HG03571 (cell line): Measurements from ENCODE around the gene PAPOLB.

Experiments
- ATAC-seq: cut with Tn5 transposase; IDR thresholded peaks from one replicate; pipeline ENCODE4 v1.9.1; 2021; ENCODE audit not compliant: unreplicated experiment

Gene PAPOLB

DNA sequence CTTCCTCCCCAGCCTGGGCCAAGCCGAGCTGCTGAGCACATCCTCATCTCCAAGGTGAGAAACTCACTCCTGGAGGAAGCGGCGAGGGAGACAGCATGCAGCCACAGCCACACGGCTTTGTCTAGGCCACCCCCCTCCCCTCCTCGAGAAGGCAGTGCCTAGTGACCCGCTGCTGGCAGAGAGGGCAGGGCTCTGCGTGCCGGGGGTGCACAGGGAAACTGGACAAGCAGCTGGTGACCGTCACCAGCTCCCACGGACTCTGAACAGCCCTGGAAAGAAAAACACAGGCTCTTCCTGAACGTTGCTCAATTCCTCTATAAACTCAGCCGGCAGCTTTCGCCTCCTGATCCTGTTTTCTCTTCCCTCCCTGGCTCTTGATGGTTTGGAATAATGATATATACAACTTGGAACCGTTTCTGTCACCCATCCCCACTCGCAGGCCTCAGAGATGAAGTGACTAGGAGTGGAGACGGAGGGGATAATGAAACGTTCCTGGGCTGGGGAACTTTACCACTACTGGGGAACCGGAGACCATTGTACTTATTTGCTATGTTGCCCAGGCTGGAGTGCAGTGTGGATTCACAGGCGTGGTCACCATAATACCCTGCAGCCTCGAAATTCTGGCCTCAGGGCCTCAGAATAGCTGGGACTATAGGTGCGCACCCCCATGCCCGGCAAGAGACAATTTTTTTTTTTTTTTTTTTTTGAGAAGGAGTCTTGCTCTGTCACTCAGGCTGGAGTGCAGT, 19.3 kb downstream of the PAPOLB start:
- ATAC-seq = no peak

DNA sequence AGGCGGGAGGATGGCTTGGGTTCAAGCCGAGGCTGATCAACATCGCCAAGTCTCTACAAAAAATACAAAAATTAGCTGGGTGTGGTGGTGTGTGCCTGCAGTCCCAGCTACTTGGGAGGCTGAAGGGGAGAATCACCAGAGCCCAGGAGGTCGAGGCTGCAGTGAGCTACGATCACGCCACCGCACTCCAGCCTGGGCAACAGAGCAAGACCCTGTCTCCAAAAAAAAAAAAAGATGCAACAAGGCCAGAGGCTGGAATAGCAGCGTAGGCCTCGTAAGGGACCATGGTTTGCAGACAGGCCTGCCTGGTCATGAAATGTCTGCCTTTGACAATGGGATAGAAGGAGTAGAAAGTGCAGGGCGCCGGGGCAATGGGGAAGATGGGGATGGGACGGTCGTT, 20.0 kb downstream of the PAPOLB start:
- no peak for ATAC-seq

DNA sequence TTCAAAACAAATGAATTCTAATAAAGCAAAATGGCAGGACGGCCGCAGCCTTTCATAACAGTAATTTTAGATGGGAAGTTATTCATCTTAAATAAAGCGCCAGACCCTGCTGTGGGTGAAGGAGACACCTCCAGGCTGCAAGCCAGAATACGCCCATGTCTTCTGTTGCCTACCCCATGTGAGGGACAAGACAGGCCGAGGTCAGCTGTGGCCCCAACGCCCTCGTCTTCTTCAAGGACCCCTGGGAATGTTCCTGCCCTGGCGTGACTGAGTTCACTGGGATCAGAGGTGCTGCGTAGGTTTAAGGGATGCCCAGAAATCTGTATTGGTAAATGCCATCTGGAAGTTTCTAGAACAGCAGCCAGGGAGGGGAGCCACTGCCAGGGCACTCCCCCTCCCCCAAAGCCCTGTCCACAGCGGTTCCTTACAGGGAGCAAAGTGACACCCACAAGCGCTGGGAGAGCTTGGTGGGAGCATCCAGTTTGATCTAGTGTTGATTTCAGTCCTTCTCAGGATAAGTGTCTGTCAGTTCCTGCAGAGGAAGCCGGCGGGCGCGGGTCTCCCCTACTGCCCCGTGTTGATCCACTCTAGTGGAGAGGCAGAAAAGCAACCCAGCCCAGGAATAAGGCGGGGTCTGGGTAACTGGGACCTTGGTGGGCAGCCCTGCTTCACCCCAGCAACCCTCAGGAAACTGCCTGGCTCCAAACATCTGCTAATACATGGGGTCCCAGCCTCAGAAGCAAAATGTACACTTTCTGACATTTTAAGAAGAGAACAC, 20.6 kb downstream of the PAPOLB start:
- ATAC-seq = no peak

DNA sequence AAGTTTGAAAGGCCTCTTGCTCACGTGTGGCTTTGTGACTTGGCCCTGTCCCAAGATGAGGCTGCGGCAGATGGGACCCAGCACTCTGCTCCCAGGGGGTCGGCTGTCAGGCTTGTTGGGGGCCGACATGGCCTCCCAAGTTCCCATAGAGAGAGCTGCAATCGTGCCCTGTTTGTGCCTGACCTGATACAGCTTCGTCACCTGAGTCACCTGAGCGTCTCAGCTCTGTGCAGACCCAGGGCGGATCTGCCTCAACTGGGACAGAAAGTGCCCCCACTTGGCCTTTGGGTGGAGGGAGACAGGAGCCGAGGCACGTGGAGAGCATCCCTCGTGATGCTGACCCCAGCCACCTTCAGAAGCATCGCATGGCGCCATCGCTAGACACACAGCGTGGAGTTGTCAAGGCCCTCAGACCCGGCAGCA, 21.7 kb downstream of the PAPOLB start:
- no peak for ATAC-seq

DNA sequence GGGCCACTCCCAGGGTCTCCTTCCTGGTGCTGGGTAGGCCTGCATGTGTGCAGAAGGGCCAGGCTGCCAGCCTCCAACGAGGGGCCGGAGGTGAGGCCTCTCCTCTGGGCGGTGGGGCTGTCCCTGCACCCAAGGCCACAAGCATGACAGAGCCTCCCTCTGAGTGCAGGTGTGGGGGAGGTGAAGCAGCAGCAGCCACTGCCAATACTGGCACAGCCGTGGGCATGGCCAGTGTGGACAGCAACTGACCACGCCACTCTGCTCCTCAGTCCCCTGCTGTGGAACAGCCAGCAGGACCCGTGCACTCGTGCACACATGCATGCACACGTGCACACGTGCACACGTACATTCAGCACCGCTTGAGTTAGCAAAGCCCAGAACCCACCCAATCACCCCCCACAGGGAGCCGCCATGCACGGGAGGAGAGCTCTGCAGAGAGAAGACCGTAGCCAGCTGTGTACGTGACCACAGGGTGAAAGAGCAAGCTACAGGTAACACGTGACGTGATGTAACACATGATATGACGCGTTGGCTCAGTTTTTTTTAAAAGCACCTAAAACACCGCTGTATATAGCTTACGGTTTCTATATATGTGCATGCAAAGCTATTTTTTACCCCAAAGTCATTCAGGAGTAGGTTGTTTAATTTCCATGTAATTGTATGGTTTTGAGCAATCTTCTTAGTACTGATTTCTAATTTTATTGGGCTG, 23.1 kb downstream of the PAPOLB start:
- no peak for ATAC-seq

DNA sequence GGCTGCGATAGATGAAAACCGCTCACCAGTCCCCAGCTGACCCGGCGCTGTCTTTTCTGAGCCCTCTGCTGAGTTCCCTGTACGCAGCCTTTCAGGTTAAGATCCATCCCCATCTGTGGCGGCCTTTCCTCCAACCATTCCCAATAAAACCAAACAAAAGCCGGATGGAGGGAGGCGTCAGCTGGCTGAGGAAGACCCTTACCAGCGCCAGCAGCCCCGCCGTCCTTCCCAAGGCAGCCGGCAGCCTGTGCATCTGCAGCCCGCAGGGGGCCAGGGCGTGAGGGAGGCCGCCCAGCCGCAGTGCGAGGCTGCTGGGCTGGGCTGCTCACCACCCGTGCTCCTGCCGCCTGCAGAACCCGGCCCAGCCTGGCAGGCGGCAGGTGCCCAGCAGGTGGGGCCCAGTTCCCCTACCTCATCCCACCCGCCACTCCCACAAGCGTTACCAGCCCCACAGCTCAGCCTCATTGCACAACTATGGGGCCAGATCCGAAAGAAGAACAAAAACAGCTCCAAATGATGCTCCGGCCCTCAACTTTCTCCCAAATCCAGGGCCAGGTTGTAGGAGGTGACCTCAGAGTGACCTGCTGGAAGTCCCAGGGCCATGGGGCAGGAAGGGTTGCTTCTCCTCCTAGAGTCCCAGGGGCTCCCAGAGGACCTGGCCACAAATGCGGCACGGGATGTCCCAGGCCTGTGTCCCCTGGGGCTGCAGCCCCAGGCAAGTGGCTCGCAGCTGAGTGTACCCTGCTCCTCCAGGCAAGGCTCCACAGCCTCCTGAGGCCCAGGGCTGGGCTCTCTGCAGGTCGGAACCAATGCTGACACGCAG, 23.8 kb downstream of the PAPOLB start:
- no peak for ATAC-seq

DNA sequence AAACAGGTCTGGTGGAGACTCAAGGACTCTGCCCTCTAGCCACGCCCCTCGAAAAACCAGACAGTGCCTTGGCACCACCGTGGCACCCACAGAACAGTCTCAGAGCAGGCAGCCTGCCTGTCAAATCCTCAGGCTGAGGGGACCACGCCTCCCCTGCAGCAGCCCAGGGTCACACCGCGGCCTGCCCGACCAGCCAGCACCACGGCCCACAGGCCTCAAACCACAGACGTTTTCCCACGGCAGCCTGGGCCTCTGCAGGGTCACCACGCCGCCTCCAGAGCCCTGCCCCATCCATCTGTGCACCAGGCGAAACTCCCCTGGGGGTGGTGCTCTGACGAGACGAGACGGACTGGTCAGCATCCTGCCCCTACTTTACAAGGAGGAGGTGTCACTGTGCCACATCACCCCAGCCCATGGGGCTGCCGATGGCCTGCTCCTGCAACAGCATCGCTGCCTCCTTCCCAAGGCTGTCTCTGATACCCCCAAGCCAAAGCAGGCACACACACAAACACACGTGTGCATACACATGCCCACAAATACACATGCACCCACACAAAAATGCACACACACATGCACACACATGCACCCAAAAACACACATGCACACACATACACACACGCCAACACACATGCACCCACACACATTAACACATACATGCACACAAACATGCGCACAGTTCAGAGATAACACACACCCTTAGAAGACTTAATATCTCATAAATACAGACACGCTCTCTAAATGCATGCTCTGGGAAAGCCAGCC, 24.6 kb downstream of the PAPOLB start:
- no peak for ATAC-seq

DNA sequence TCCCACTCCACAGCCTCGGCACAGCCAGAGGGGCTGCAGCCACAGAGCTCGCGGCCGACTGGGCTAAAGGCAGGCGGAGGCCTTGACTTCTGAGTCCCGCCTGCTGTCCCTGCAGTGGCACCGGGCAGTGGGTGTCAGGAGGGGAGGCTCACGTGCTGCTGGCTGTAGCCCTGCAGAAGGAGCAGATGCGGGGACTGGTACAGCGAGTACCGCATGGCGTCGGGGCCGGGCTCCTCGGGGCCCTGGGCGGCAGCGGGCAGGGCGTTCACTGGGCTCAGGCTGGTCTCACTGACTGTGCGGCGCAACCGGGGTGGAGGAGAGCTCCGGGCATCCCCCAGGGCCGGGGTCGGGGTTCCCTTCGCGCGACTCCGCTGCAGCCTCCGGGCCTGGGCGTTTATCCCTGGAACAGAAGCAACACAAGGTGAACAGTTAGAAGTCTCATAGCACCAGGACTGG, 25.6 kb downstream of the PAPOLB start:
- no peak for ATAC-seq

DNA sequence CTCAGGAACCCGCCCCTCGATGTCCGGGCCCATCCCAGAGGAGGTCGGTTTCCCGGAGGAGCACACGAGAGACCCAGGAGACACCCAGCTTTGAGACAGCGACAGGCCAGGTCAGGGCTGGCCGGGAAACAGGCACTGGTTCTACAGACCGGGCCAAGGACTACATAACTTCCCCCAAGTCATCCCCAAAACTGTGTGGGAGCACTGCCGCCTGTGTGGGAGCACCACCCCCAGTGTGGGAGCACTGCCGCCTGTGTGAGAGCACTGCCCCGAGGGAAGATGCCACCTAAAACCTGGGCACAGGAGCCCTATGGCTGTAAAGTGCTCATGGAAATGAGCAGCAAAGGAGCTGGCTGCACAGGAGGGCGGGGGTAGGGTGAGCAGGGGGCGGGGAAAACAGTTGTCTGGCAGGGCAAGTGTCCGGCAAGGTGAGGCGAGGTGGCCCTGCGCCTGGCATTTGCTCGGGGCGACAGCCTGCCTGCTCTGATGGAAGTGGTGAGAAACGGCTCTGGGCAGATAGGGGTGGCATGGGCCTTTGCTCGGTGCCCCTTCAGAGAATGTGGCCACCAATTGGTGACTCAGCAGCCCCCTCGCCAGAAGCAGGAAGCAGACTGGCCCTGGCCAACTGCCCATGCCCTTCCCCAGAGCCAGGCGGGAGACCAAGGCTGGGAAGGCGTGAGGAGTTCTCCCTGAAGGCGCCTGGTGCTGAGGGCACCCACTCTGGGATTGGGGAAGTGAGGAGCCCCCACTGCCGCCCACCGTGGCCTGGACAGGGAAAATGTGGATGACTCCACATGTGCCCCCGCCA, 26.2 kb downstream of the PAPOLB start:
- ATAC-seq = no peak

DNA sequence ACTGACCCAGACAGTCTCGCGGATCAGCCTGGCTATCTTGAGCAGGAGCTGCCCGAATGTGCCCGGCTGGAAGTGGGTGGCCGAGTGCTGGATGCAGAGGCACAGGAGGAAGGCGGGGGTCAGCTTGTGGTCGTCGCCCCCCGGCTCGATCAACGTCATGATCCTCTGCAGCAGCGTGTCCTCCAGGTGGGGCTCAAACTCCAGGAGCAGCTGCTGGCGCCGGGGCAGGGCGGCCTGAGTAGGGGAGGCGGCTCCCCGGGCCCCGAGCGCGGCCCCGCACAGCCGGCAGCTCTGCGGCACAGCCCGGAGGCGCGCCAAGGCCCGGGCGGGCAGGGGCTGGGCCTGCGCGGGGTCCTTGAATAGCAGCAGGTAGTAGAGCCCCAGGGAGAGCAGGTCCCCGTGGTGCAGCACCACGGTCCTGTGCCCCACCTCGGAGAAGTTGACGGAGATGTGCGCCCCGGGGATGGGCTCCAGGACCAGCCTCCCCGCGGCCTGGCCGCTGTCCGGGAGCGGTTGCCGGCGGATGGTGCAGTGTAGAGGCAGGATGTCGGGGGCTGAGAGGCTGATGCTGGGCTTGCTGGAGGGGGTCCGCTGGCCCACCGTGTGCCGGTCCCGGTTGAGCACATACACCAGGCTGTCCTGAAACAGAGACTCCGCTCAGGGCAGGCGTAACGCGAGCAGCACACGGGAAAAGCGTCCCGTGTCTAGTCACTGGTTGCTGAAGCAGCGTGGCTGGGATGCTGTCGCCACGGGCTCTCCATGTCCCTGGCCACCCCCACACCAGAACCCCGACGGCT, 27.0 kb downstream of the PAPOLB start:
- ATAC-seq = no peak

DNA sequence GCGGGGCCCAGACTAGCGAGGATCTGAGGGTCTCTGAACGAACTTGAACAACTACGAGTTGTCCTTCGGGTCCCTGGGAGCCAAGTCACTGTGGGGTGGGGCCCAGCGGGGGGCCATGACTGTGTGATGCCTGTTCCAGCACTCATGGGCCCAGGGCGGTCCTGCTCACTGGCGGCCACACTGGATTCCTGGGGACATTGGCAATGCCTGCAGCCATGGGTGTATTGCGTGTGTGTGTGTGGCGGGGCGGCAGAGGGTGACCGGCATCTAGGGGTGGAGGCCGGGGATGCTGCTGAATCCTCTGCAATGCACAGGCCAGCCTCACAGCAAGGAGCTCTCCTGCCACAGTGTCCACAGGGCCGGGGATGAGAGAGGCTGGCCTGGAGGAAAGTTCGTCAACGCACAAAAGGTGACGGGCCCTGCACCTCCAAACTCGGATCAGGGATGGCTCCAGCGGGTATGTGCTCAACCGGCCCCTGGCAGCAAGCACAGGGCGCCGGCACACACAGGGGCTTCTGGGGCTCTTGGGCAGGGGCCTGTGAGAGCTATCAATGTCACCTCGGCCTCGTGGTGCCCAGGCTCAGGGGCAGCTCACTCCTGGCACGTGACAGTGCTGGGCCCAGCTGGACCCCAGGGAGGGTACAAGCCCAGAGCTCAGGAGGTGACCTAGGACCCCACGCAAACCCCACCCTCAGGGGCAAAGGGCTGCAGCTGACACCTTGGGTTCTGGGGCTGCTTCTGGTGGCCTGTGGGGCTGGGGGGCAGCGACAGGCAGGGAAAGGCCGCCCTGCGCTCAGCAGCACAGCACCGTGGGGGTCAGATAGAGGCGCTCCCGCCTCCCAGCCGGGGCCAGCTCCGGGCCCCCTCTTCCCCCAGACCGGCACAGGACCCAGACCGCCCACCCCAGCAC, 27.9 kb downstream of the PAPOLB start:
- ATAC-seq = no peak

DNA sequence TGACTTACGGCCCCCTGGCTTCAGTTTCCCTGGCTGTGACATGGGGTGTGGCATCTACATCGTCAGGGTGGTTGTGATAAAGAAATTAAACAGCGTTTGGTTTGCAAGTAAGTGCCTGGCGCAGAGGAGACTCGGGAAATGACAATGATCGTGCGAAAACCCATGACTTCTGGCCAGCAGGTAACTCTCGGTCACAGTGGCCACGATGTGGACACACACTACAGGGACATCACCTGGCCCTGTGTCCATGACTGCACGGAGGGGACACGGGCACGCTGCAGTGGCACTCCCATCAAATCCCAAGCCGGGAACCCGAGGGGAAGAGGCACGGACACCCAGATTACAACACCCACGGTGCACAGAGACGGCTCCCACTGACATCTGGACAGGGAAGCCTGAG, 28.7 kb downstream of the PAPOLB start:
- no peak for ATAC-seq

DNA sequence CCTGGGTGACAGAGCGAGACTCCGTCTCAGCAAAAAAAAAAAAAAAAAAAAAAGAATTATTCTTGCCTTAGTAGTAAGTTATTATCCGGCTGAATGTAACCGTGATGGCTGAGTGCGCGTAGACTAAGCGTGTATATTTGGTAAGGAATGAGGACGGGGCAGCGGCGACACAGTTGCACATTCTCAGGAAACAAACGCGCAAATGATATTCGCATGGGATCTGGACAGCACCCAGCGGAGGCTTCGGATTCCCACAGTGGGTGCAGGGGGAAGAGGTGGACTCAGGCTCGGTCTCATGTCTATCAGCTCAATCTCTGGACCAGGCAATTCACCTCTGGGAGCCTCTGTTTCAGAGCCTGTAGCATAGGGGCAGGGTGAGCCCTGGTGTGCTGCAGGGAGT, 29.1 kb downstream of the PAPOLB start:
- no peak for ATAC-seq

DNA sequence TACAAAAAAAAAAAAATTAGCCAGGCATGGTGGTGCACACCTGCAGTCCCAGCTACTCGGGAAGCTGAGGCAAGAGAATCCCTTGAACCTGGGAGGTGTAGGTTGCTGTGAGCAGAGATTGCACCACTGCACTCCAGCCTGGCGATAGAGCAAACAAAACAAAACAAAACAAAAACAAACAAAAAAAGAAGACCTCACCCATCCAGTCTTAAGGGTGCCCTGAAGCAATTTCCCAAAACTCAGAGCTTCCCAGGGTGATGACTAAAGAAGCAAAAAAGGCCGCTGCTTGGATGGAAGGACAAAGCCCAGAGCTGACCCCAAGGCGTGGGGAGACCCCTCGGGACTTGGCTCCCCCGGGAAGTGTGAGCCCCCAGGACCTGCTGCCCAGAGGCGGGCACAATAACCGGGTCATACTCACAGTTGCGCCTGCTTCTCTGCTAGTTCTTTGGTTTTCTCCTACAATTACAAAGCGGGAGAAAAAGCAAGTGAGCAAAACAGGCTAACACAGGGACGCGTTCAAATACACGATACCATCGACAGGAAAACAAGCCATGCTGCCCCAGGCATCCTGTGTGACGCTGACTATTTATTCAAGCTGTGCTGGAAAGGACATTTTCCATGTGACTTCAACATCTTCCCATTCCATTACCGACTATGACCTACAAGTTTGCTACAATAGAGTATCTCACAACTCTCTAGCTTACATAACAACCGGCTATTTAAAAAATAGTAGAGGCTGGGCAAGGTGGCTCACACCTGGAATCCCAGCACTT, 29.9 kb downstream of the PAPOLB start:
- no peak for ATAC-seq

DNA sequence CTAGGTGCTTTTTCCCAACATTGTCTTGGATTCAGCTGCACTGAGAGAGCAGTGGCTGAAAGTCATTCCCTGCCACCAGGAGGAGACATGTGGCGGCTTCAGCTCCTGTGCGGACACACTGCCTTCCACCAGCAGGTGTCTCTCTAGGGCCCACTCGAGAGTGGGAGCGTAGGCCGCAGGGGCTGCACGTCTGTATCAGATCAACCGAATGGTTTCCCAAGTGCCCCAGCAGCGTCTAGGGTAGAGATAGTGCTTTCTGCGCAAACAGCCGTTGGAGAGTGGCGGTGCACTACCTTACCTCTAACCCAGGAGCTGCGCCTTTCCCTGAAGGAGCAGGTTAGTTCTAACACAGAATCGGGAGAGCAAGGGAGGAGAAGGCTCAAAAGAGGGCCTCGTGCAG, 31.7 kb downstream of the PAPOLB start:
- ATAC-seq = no peak

DNA sequence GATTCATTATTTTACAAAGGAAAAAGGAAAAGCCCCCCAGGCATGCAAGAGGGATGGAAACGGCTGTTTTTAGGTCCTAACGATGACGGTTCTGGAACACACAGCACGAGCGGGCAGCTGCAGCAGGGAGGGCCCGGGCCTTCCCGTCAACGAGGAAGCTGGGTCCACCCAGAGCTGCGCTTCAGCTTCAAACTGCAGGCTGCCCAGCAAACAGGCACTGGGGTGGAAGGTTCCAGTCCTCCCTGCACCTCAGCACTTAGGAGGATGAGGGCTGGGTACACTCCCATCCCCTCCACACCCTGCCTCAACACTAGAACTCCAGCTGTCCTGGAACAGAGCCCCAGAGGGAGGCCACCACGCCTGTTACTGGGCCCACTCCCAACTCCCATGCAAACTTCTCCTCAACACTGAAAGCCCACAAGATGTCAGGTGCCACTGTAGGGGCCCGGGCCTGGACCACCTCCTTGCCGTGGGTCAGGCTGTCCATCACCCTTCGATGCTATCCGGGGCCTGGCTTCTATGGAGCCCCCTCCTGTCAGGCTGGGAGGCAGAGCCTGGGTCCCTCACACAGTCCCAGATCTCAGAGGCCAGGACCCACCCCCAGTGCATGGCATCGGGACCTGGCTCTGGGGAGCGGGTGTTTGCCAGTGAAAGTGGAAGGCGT, 33.0 kb downstream of the PAPOLB start:
- no peak for ATAC-seq
